NT2/D1 (cell line): ENCODE measurements around the gene SDSL.

Experiments used
- DNase-seq: peaks from one replicate; pipeline ENCODE4 v3.0.0-alpha.2; 2011; ENCODE audit warnings: low read depth, low spot score
- H3K27me3 ChIP-seq: 2 replicates; pipeline ENCODE4 v1.6.0; 2011; ENCODE audit warnings: mild to moderate bottlenecking; ENCODE audit not compliant: insufficient read length, insufficient read depth
- H3K36me3 ChIP-seq: 2 replicates; pipeline ENCODE4 v1.6.1; 2011; ENCODE audit warnings: mild to moderate bottlenecking, low read length, mixed read lengths; ENCODE audit not compliant: insufficient read depth, insufficient read length
- H3K4me1 ChIP-seq: 2 replicates; pipeline ENCODE4 v1.5.1; 2011; ENCODE audit not compliant: insufficient read depth, insufficient read length
- H3K4me3 ChIP-seq: 2 replicates; pipeline ENCODE4 v1.5.1; 2011; ENCODE audit warnings: low read depth; ENCODE audit not compliant: insufficient read length
- H3K9ac ChIP-seq: 2 replicates; pipeline ENCODE4 v1.6.0; 2011; ENCODE audit warnings: low read depth; ENCODE audit not compliant: insufficient read length
- H3K9me3 ChIP-seq: 2 replicates; pipeline ENCODE4 v1.5.1; 2011; ENCODE audit warnings: mild to moderate bottlenecking, low read length; ENCODE audit not compliant: insufficient read depth
- SUZ12 ChIP-seq: IDR thresholded peaks from 2 replicates; pipeline ENCODE4 v1.6.1; 2011; ENCODE audit not compliant: insufficient read length, insufficient read depth; ENCODE audit errors: extremely low read depth
- YY1 ChIP-seq: IDR thresholded peaks from 2 replicates; pipeline ENCODE4 v1.6.1; 2011; ENCODE audit not compliant: insufficient read length, insufficient read depth
- ZNF274 ChIP-seq: IDR thresholded peaks from 2 replicates; pipeline ENCODE4 v1.6.1; 2011; ENCODE audit warnings: mild to moderate bottlenecking, low read depth, low read length

The SDSL gene

GRCh38 chr12:113401066-113402000 lies 20.8 kb upstream of the SDSL start:
- H3K4me1 ChIP-seq, result peaks cover 10% of the 10 kb centered on the region
- no peaks in the 10 kb centered on the region for H3K9me3 ChIP-seq
- DNase-seq, result no peak
- H3K36me3 ChIP-seq, result no peaks in the 10 kb centered on the region
- no peak overlapping the region for H3K9ac ChIP-seq
- H3K4me3 ChIP-seq, result no peak overlapping the region
- H3K27me3 ChIP-seq, result no peaks in the 10 kb centered on the region
- TF ChIP-seq SUZ12 (no peak), ZNF274 (no peak), YY1 (no peak)

GRCh38 chr12:113402586-113403260 lies 19.5 kb upstream of the SDSL start:
- Histone ChIP-seq H3K36me3 (no peaks in the 10 kb centered on the region), H3K27me3 (no peaks in the 10 kb centered on the region), H3K9ac (no peak overlapping the region), H3K9me3 (no peaks in the 10 kb centered on the region), H3K4me1 (peaks cover 8% of the 10 kb centered on the region), H3K4me3 (no peak overlapping the region)
- TF ChIP-seq SUZ12, result no peak
- TF ChIP-seq ZNF274, result no peak
- no peak for TF ChIP-seq YY1
- DNase-seq, result no peak

- H3K36me3 ChIP-seq, result no peaks in the 10 kb centered on the region
- DNase-seq, result no peak
- TF ChIP-seq SUZ12, result no peak
- no peak for TF ChIP-seq ZNF274
- TF ChIP-seq YY1, result no peak
- no peak within 1 kb of the TSS for H3K4me3 ChIP-seq
- H3K9ac ChIP-seq, result no peak within 1 kb of the TSS
- no peaks in the 10 kb centered on the region for H3K27me3 ChIP-seq
- no peaks in the 10 kb centered on the region for H3K9me3 ChIP-seq
- H3K4me1 ChIP-seq, result peaks cover 8% of the 10 kb centered on the region
Measured at GRCh38 chr12:113403435-113404415, 18.5 kb upstream of the SDSL start, which contains the start of gene SDS. Gene SDS, minus strand, starts transcription at chr12:113403887. Its CDS starts 4,179 bp downstream, at chr12:113399708.

GRCh38 chr12:113405694-113406093 lies 16.5 kb upstream of the SDSL start:
- H3K27me3 ChIP-seq, result no peaks in the 10 kb centered on the region
- TF ChIP-seq SUZ12 (no peak), ZNF274 (no peak), YY1 (no peak)
- DNase-seq, result no peak

GRCh38 chr12:113407931-113408600 lies 14.1 kb upstream of the SDSL start:
- Histone ChIP-seq H3K27me3 (no peaks in the 10 kb centered on the region), H3K36me3 (no peaks in the 10 kb centered on the region), H3K4me1 (no peaks in the 10 kb centered on the region), H3K9me3 (no peaks in the 10 kb centered on the region), H3K4me3 (no peak overlapping the region), H3K9ac (no peak overlapping the region)
- TF ChIP-seq YY1 (no peak), ZNF274 (no peak), SUZ12 (no peak)
- DNase-seq, result no peak

More at GRCh38 chr12:113405694-113406093, 16.5 kb upstream of the SDSL start:
- Histone ChIP-seq H3K4me3 (no peak overlapping the region), H3K9ac (no peak overlapping the region), H3K9me3 (no peaks in the 10 kb centered on the region), H3K36me3 (no peaks in the 10 kb centered on the region), H3K4me1 (peaks cover 8% of the 10 kb centered on the region)

GRCh38 chr12:113408756-113409298 lies 13.4 kb upstream of the SDSL start:
- TF ChIP-seq YY1, result no peak
- no peak for TF ChIP-seq SUZ12
- TF ChIP-seq ZNF274, result no peak
- H3K27me3 ChIP-seq, result no peaks in the 10 kb centered on the region
- no peak overlapping the region for H3K4me3 ChIP-seq
- no peaks in the 10 kb centered on the region for H3K9me3 ChIP-seq
- H3K9ac ChIP-seq, result no peak overlapping the region
- no peaks in the 10 kb centered on the region for H3K4me1 ChIP-seq
- DNase-seq, result no peak
- no peaks in the 10 kb centered on the region for H3K36me3 ChIP-seq
